GM18519 (cell line): ENCODE results near the gene CCDC3.

Source experiments
- ATAC-seq: cut with Tn5 transposase; IDR thresholded peaks from one replicate; pipeline ENCODE4 v1.9.1; 2021; ENCODE audit warnings: mild to moderate bottlenecking, moderate library complexity; ENCODE audit not compliant: unreplicated experiment, low FRiP score

CCDC3 gene

GRCh38 chr10:12847361-12847975 lies 154.0 kb downstream of the CCDC3 start:
- no peak for ATAC-seq

- no peak for ATAC-seq
Observed at GRCh38 chr10:12846718-12847117, 154.8 kb downstream of the CCDC3 start.
